Naive B cell (primary cell): Measurements from ENCODE around the gene ELP1. TPM values are rescaled to one million over a fixed set of nuclear protein-coding genes. Genes with fewer than 3 reads are reported as not detected.
A peak's percentile ranks its signal among the peaks of the same experiment; 100 is the strongest.
"Not testable (repeated sequence)": the region's sequence is repeated elsewhere in the genome, so short reads cannot be mapped to it uniquely, and the experiment has no call there.

Source experiments
- ATAC-seq, 2 donors: fragments of 150-1000 bp; cut with Tn5 transposase; 2 replicates each; pipeline ENCODE4 v1.10.0; 2021; ENCODE audit warnings: low read depth in 2 of 2, mild to moderate bottlenecking in 2 of 2, moderate library complexity in 2 of 2
- DNase-seq: peaks from one replicate; pipeline ENCODE4 v3.0.0; 2022
- H3K27ac Mint-ChIP-seq, 6 donors: one replicate each; pipeline ENCODE4 v1.8.0; 2020 to 2022; ENCODE audit warnings: mild to moderate bottlenecking in 6 of 6, mixed read lengths in 6 of 6, moderate library complexity in 5 of 6, inconsistent platforms in 2 of 6
- H3K27me3 Mint-ChIP-seq, 3 donors: one replicate each; pipeline ENCODE4 v1.8.0; 2021 to 2022; ENCODE audit warnings: mixed read lengths in 3 of 3, mild to moderate bottlenecking in 1 of 3
- H3K36me3 Mint-ChIP-seq, 2 donors: one replicate each; pipeline ENCODE4 v1.8.0; 2020 to 2022; ENCODE audit warnings: mixed read lengths in 2 of 2, inconsistent platforms in 1 of 2, mild to moderate bottlenecking in 1 of 2
- H3K4me1 Mint-ChIP-seq, 3 donors: one replicate each; pipeline ENCODE4 v1.8.0; 2020 to 2022; ENCODE audit warnings: mixed read lengths in 3 of 3, inconsistent platforms in 1 of 3, mild to moderate bottlenecking in 1 of 3, moderate library complexity in 1 of 3
- H3K4me3 Mint-ChIP-seq, 8 donors: one replicate each; pipeline ENCODE4 v1.8.0; 2020 to 2022; ENCODE audit warnings: mild to moderate bottlenecking in 8 of 8, mixed read lengths in 8 of 8, moderate library complexity in 8 of 8, inconsistent platforms in 2 of 8
- H3K9me3 Mint-ChIP-seq, 7 donors: one replicate each; pipeline ENCODE4 v1.8.0; 2020 to 2022; ENCODE audit warnings: mixed read lengths in 7 of 7, mild to moderate bottlenecking in 5 of 7, inconsistent platforms in 2 of 7, moderate library complexity in 1 of 7
- polyA plus RNA-seq, 6 donors: library from polyadenylated mRNA; unstranded; fragments of 300-500 nt; fragmentation: Illumina TruSeq; gene quantifications; one replicate each; pipeline ENCODE4 v1.2.3, GENCODE V29; 2021; ENCODE audit warnings: low read depth in 6 of 6

The ELP1 gene
- polyA plus RNA-seq, 6 donors from 2014 or later: 9.8 to 14.8 (median 12.7) TPM

DNA sequence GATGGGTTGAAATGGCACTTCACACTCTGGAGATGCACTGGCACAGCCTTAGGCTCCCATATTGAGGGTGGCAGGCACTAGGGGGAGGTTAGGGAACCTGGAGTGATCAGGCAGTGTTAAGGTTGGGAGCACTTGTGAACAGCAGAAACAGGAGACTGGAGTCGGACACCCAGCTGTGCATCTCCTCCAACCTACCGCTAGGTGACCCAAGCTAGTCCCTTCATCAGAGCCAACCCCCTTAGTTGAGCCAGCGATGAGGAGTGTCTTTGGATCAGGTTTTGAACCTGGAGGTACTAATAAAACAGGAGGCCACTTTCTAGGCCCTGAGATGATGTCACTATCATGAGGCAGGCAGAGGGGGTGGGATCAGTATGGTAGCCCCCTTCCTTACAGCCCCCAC lies 79.8 kb downstream of the ELP1 start:
- H3K27ac Mint-ChIP-seq: peak overlapping the region in 1 of 6 donors; percentile 9
- peaks cover 0 to 2% (median 0%) of the 10 kb centered on the region in 7 donors for H3K9me3 Mint-ChIP-seq
- H3K36me3 Mint-ChIP-seq: no peaks in the 10 kb centered on the region
- no peak overlapping the region for H3K4me3 Mint-ChIP-seq
- DNase-seq: no peak
- no peaks in the 10 kb centered on the region for H3K4me1 Mint-ChIP-seq
- peaks cover 0 to 5% (median 0%) of the 10 kb centered on the region in 3 donors for H3K27me3 Mint-ChIP-seq
- ATAC-seq: no peak

GRCh38 chr9:108852079-108852478 lies 81.8 kb downstream of the ELP1 start:
- ATAC-seq (no peak), DNase-seq (no peak)
- Mint-ChIP-seq H3K9me3 (no peaks in the 10 kb centered on the region), H3K27ac (peak overlapping the region in 2 of 6 donors; percentile 19 to 61), H3K4me1 (no peaks in the 10 kb centered on the region), H3K27me3 (peaks cover 0 to 5% (median 4%) of the 10 kb centered on the region in 3 donors), H3K36me3 (no peaks in the 10 kb centered on the region), H3K4me3 (no peak overlapping the region)

DNA sequence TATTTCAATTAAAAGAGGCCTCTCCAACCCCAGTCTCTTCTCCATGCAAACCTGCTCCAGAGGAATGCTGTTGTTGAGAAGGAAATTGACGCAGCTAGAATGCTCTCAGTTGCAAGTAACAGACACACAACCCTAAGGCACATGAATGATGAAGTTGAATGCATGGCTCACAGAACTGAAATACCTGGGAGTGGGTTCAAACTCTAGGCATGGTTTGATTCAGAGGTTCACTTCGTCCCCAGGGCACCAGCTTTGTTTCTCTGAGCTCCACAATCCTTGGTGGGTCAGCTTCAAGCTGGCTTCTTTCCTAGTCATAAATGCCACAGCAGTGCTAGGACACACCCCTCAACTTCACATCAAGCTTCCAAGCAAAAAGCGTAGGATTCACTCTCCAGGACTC lies 82.8 kb downstream of the ELP1 start:
- Mint-ChIP-seq H3K27ac (no peak overlapping the region), H3K27me3 (peaks cover 0 to 5% (median 4%) of the 10 kb centered on the region in 3 donors), H3K9me3 (no peaks in the 10 kb centered on the region), H3K4me3 (no peak overlapping the region), H3K36me3 (no peaks in the 10 kb centered on the region), H3K4me1 (peaks cover 0 to 5% (median 0%) of the 10 kb centered on the region in 3 donors)
- ATAC-seq (no peak), DNase-seq (no peak)

- Mint-ChIP-seq H3K36me3 (no peaks in the 10 kb centered on the region), H3K27me3 (peaks cover 0 to 5% (median 4%) of the 10 kb centered on the region in 3 donors), H3K27ac (no peak overlapping the region), H3K4me1 (peaks cover 0 to 13% (median 0%) of the 10 kb centered on the region in 3 donors), H3K4me3 (no peak overlapping the region), H3K9me3 (no peaks in the 10 kb centered on the region)
- ATAC-seq (no peak), DNase-seq (no peak)
These were observed 83.5 kb downstream of the ELP1 start for GRCh38 chr9:108850293-108850897.

- not testable (repeated sequence) for DNase-seq, H3K27me3 Mint-ChIP-seq, ATAC-seq, H3K9me3 Mint-ChIP-seq, H3K4me3 Mint-ChIP-seq, H3K27ac Mint-ChIP-seq, H3K36me3 Mint-ChIP-seq
- H3K4me1 Mint-ChIP-seq: peaks cover 0 to 15% (median 0%) of the 10 kb centered on the region in 3 donors
These were observed 85.6 kb downstream of the ELP1 start for GRCh38 chr9:108848296-108848695.

DNA sequence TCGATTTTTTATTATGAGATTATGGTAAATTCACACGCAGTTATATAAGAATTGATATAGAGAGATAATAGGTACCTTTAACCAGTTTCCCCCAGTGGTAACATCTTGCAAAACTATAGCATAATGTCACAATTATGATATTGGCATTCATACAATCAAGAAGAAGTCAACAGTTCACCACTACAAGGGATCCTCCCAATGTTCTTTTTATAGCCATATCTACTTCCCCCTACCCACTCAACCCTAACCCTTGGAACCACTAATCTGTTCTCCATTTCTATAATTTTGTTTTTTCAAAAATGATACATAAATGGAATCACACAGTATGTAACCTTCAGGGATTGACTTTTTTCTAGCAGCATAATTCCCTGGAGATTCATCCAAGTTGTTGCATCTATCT lies 88.0 kb downstream of the ELP1 start:
- no peaks in the 10 kb centered on the region for H3K9me3 Mint-ChIP-seq
- no peak overlapping the region for H3K4me3 Mint-ChIP-seq
- H3K27ac Mint-ChIP-seq: no peak overlapping the region
- no peaks in the 10 kb centered on the region for H3K36me3 Mint-ChIP-seq
- ATAC-seq (no peak), DNase-seq (no peak)
- H3K4me1 Mint-ChIP-seq: peaks cover 10 to 28% (median 16%) of the 10 kb centered on the region in 3 donors
- peaks cover 0 to 4% (median 0%) of the 10 kb centered on the region in 3 donors for H3K27me3 Mint-ChIP-seq

GRCh38 chr9:108845507-108845906 lies 88.4 kb downstream of the ELP1 start:
- peak overlapping the region in 1 of 8 donors; percentile 32 for H3K4me3 Mint-ChIP-seq
- H3K4me1 Mint-ChIP-seq: peaks cover 10 to 28% (median 19%) of the 10 kb centered on the region in 3 donors
- no peak for DNase-seq
- no peaks in the 10 kb centered on the region for H3K9me3 Mint-ChIP-seq
- no peaks in the 10 kb centered on the region for H3K36me3 Mint-ChIP-seq
- no peak for ATAC-seq
- H3K27ac Mint-ChIP-seq: no peak overlapping the region
- H3K27me3 Mint-ChIP-seq: peaks cover 0 to 4% (median 0%) of the 10 kb centered on the region in 3 donors

DNA sequence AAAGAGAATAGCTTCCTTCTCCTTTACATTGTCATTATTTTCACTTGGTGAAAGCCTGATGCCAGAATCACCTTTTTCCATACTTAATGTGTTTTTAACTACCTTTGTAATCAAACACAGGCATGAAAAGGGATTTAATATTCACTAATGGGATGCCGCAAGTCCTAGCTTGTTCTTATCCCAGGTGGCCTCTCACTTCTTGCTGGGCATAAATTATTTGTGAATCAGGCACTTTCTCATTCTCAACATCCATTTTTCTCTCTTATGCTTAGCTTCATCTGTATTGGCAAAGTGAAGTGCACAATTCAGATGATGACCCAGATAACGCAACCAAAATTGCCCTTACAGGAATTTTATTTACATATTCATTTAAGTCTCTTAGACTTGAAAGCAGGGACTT lies 89.1 kb downstream of the ELP1 start:
- no peak overlapping the region for H3K27ac Mint-ChIP-seq
- ATAC-seq (no peak), DNase-seq (no peak)
- peaks cover 10 to 28% (median 19%) of the 10 kb centered on the region in 3 donors for H3K4me1 Mint-ChIP-seq
- no peak overlapping the region for H3K4me3 Mint-ChIP-seq
- H3K9me3 Mint-ChIP-seq: peaks cover 0 to 2% (median 0%) of the 10 kb centered on the region in 7 donors
- no peaks in the 10 kb centered on the region for H3K36me3 Mint-ChIP-seq
- peaks cover 0 to 4% (median 0%) of the 10 kb centered on the region in 3 donors for H3K27me3 Mint-ChIP-seq

DNA sequence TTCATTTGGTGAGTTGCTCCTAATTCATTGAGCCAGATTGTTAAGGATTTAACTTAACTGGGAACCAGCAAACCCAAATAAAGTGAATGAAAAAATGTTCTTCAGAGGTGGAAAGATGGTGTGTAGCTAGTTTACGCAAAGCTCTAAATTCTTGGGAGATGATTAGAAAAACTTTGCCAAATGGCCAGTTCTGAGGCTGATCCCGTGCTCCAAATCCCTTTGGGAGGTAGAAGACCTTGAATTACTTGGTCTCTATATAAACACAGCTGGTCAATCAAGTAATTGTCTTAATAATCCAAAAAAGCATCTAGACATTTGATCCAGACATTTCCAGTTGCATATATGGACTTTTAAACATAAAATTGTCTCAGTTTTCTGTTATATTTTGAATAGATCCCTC lies 89.5 kb downstream of the ELP1 start:
- no peak overlapping the region for H3K4me3 Mint-ChIP-seq
- H3K9me3 Mint-ChIP-seq: peaks cover 0 to 5% (median 0%) of the 10 kb centered on the region in 7 donors
- DNase-seq (no peak), ATAC-seq (no peak)
- H3K36me3 Mint-ChIP-seq: peaks cover 0 to 3% of the 10 kb centered on the region in 2 donors
- H3K27me3 Mint-ChIP-seq: peaks cover 0 to 4% (median 0%) of the 10 kb centered on the region in 3 donors
- H3K4me1 Mint-ChIP-seq: peaks cover 10 to 28% (median 19%) of the 10 kb centered on the region in 3 donors
- peak overlapping the region in 1 of 6 donors; percentile 57 for H3K27ac Mint-ChIP-seq

GRCh38 chr9:108842610-108843295 lies 91.2 kb downstream of the ELP1 start:
- no peak for DNase-seq

GRCh38 chr9:108839561-108839960 lies 94.4 kb downstream of the ELP1 start:
- H3K27ac Mint-ChIP-seq, DNase-seq, ATAC-seq, H3K9me3 Mint-ChIP-seq, H3K4me3 Mint-ChIP-seq, H3K36me3 Mint-ChIP-seq, H3K27me3 Mint-ChIP-seq: not testable (repeated sequence)
- H3K4me1 Mint-ChIP-seq: peaks cover 26 to 36% (median 35%) of the 10 kb centered on the region in 3 donors

More at GRCh38 chr9:108842610-108843295, 91.2 kb downstream of the ELP1 start:
- peak overlapping the region; percentile 78 to 99 (median 92) for H3K4me3 Mint-ChIP-seq
- H3K4me1 Mint-ChIP-seq: peaks cover 10 to 28% (median 19%) of the 10 kb centered on the region in 3 donors
- peak overlapping the region; percentile 82 to 96 (median 91) for H3K27ac Mint-ChIP-seq
- H3K27me3 Mint-ChIP-seq: peaks cover 0 to under 1% (median 0%) of the 10 kb centered on the region in 3 donors
- peaks cover 0 to 5% (median 0%) of the 10 kb centered on the region in 7 donors for H3K9me3 Mint-ChIP-seq
- peaks cover 0 to 4% of the 10 kb centered on the region in 2 donors for H3K36me3 Mint-ChIP-seq
- ATAC-seq: peak; percentile 35 to 52

- Mint-ChIP-seq H3K27me3 (no peaks in the 10 kb centered on the region), H3K4me1 (peaks cover 28 to 37% (median 36%) of the 10 kb centered on the region in 3 donors), H3K4me3 (no peak overlapping the region), H3K9me3 (peaks cover 0 to 5% (median 0%) of the 10 kb centered on the region in 7 donors), H3K36me3 (peaks cover 0 to 4% of the 10 kb centered on the region in 2 donors), H3K27ac (no peak overlapping the region)
- DNase-seq: no peak
- ATAC-seq: no peak
These were observed 95.9 kb downstream of the ELP1 start for GRCh38 chr9:108838017-108838416.

- Mint-ChIP-seq H3K27me3 (no peaks in the 10 kb centered on the region), H3K4me1 (peaks cover 23 to 32% (median 31%) of the 10 kb centered on the region in 3 donors), H3K36me3 (peaks cover 0 to 4% of the 10 kb centered on the region in 2 donors), H3K9me3 (peaks cover 0 to 5% (median 0%) of the 10 kb centered on the region in 7 donors), H3K27ac (no peak overlapping the region), H3K4me3 (peak overlapping the region in 1 of 8 donors; percentile 16)
- DNase-seq: no peak
- ATAC-seq: no peak
These were observed 96.4 kb downstream of the ELP1 start for GRCh38 chr9:108837530-108837929.

- Mint-ChIP-seq H3K27me3 (no peaks in the 10 kb centered on the region), H3K36me3 (peaks cover 0 to 4% of the 10 kb centered on the region in 2 donors), H3K27ac (no peak overlapping the region), H3K9me3 (peaks cover 0 to 5% (median 0%) of the 10 kb centered on the region in 7 donors), H3K4me1 (peaks cover 19 to 26% (median 26%) of the 10 kb centered on the region in 3 donors), H3K4me3 (no peak overlapping the region)
- no peak for ATAC-seq
- DNase-seq: no peak
These were observed 97.1 kb downstream of the ELP1 start for GRCh38 chr9:108836781-108837180.
